Activated CD8-positive, alpha-beta T cell treated with anti-CD3 and anti-CD28 coated beads, Interleukin-2, amount 10 ng/mL, durations not matched to agents 7 days and 5 days (primary cell): ENCODE results near the gene NRXN3. TPM values are rescaled to one million over a fixed set of nuclear protein-coding genes. Genes with fewer than 3 reads are reported as not detected.

Source experiments
- ATAC-seq: fragments of 150-1000 bp; cut with Tn5 transposase; one replicate; pipeline ENCODE4 v1.10.0; 2021; ENCODE audit warnings: moderate library complexity
- CTCF ChIA-PET: fragments of 350-600 bp; sonication (Branson Sonifier 250); formaldehyde crosslinking; loops from one replicate; lab custom pipeline; 2021; ENCODE audit warnings: antibody characterized with exemption; lab: Charles Lee
- POLR2A ChIA-PET: fragments of 350-600 bp; sonication (Branson Sonifier 250); formaldehyde crosslinking; loops from one replicate; lab custom pipeline; 2021; ENCODE audit warnings: antibody characterized with exemption; lab: Charles Lee
- DNase-seq: peaks from one replicate; pipeline ENCODE4 v3.0.0-alpha.2; 2020
- H3K27ac Mint-ChIP-seq: one replicate; pipeline ENCODE4 v1.8.0; 2021; ENCODE audit warnings: mild to moderate bottlenecking, mixed read lengths
- H3K27me3 Mint-ChIP-seq: one replicate; pipeline ENCODE4 v1.8.0; 2021; ENCODE audit warnings: low read depth, mixed read lengths
- H3K36me3 Mint-ChIP-seq: one replicate; pipeline ENCODE4 v1.8.0; 2021; ENCODE audit warnings: low read depth, mixed read lengths
- H3K4me1 Mint-ChIP-seq: one replicate; pipeline ENCODE4 v1.8.0; 2021; ENCODE audit warnings: low read depth, mixed read lengths
- H3K4me3 Mint-ChIP-seq: one replicate; pipeline ENCODE4 v1.8.0; 2021; ENCODE audit warnings: mild to moderate bottlenecking, mixed read lengths
- H3K9me3 Mint-ChIP-seq: one replicate; pipeline ENCODE4 v1.8.0; 2022; ENCODE audit warnings: mixed read lengths; ENCODE audit not compliant: insufficient read depth
- total RNA-seq, 2 experiments: library from RNA; stranded (reverse); gene quantifications; one replicate each; pipeline ENCODE4 v1.2.3, GENCODE V29; 2021

The NRXN3 gene
- total RNA-seq, 2 experiments from 2014 or later: not detected

DNA sequence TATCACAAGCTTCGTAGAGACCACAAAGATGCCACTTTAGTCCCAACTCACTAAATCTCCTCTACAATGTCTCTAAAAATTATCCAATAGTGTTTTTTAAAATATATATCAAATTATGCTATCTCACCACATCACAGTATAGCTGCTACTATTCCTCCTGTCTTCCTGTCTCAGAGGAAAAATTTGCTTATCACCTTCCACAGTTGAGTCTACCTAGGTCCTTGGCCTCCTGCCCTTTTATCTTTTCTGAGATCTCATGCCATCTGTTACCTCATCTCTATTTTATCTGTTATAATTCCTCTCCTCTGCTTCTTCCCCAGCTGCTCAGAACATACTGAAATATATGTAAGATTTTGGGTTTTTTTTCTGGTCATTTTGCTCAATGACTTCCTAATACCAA is 1473.0 kb downstream of the NRXN3 start:
- no peak overlapping the region for H3K4me3 Mint-ChIP-seq
- POLR2A ChIA-PET: no interaction called here

DNA sequence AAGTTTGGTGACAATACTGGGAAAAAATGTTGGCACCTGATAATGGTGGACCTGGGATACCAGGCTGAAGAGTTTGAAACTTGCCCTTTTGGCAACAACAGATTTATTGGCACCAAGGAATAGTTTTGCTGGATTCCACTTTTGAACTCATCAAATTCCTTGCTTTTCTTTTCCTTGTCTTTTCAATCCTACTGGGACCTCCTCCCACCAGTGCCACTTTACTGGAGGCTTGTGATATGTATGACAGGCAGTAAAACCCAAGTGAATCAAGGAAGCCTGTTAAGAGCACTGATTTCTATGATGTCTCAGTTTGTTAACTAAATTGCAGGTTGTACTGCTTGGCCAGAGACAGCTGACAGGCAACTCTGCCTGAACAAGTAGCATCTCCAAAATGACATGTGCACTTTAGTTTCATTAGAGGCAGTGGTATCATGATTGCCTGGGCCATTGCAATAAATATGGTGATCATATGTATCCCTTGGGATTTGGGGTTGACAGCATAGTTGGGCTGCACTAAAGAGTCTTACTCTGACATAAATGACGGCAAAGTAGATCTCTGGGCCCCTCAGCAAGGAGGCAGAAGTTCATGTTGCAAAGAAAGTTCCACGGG is 1475.7 kb downstream of the NRXN3 start:
- H3K27ac Mint-ChIP-seq: no peak overlapping the region
- DNase-seq (no peak), ATAC-seq (no peak)
- H3K27me3 Mint-ChIP-seq: no peaks in the 10 kb centered on the region
- no peaks in the 10 kb centered on the region for H3K4me1 Mint-ChIP-seq
- no peak overlapping the region for H3K4me3 Mint-ChIP-seq
- CTCF ChIA-PET: no interaction called here
- H3K36me3 Mint-ChIP-seq: no peaks in the 10 kb centered on the region
- POLR2A ChIA-PET: no interaction called here
- H3K9me3 Mint-ChIP-seq: no peaks in the 10 kb centered on the region

More for the DNA sequence above, 1473.0 kb downstream of the NRXN3 start:
- Mint-ChIP-seq H3K4me1 (no peaks in the 10 kb centered on the region), H3K36me3 (no peaks in the 10 kb centered on the region), H3K27me3 (no peaks in the 10 kb centered on the region), H3K9me3 (no peaks in the 10 kb centered on the region), H3K27ac (no peak overlapping the region)
- ATAC-seq (no peak), DNase-seq (no peak)
- CTCF ChIA-PET: no interaction called here

DNA sequence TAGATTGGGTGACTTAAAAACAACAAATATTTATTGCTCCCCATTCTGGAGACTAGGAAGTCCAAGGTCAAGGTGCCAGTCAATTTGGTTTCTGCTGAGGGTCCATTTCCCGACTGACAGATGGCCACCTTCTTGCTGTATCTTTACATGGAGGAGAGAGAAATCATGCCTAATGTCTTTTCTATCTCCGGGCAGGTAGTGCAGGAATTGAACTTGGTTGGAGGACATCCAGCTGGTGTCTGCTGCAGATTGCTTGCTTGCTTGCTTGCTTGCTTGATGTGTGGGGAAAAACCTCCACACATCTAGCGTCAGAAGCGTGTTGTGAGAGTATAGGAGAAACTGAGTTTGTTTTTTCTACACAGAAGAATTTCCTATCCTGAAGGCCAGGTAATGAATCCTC is 1479.7 kb downstream of the NRXN3 start:
- Mint-ChIP-seq H3K27me3 (no peaks in the 10 kb centered on the region), H3K4me1 (no peaks in the 10 kb centered on the region), H3K36me3 (no peaks in the 10 kb centered on the region), H3K4me3 (no peak overlapping the region), H3K27ac (no peak overlapping the region), H3K9me3 (no peaks in the 10 kb centered on the region)
- ChIA-PET POLR2A (no interaction called here), CTCF (no interaction called here)
- ATAC-seq: no peak
- DNase-seq: no peak

DNA sequence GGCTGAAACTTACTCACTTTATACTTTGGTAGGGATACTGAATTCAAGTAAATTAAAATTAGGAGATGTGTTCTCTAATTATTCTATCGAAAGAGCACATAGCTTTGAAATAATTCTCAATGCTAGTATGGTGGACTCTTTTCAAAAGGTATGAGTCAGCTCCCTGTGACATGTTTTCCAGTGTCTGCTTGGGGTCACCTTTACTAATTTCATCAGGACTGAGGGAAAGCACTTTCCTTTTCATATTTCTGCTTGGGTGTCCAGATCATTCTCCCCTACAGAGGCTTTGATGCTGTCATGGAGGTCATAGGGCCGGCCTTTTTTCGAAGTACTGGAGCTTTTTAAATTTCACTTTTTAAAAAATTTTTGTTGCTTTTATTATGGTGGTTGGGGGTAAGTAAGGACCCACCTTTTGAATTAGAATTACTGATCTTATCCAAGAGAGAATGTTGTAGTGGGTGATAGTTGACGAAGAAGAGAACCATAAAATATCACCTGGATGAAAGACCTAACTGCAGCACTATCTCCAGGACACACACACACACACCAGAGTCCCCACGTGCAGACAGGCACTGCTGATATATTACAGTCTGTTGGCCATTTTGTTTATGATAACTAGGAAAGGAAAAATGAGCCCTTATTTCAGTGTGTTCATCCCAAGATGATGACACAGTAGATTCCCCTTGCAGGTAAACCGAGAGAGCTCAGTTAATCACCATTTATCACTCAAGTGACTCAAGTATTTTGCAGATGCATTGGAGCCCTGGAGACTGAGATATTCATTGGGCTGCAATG is 1482.5 kb downstream of the NRXN3 start:
- Mint-ChIP-seq H3K36me3 (no peaks in the 10 kb centered on the region), H3K27ac (no peak overlapping the region), H3K4me1 (no peaks in the 10 kb centered on the region), H3K27me3 (no peaks in the 10 kb centered on the region), H3K9me3 (no peaks in the 10 kb centered on the region), H3K4me3 (no peak overlapping the region)
- ChIA-PET POLR2A (no interaction called here), CTCF (no interaction called here)
- DNase-seq (no peak), ATAC-seq (no peak)

DNA sequence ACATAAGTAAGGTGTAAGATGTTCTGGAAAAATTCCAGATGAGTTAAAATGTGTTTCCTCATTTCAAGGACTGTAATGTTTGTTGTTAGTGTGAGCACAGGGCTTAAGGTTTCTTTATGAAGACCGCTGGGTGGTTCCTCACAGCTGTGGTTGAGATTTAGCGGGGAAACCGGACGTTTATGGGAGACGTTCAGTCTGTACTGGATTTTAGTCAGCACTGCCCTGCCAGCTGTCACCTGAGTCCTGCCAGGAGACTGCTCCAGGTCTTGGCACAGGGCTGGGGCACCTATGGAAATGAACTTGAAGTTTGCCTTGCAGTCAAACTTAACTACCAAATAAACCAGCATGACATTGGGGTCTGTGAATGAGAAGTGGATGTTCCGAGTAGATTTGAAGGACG is 1485.9 kb downstream of the NRXN3 start:
- ChIA-PET CTCF (no interaction called here), POLR2A (no interaction called here)
- Mint-ChIP-seq H3K27ac (no peak overlapping the region), H3K36me3 (no peaks in the 10 kb centered on the region), H3K27me3 (no peaks in the 10 kb centered on the region), H3K9me3 (no peaks in the 10 kb centered on the region), H3K4me3 (no peak overlapping the region), H3K4me1 (no peaks in the 10 kb centered on the region)
- DNase-seq (no peak), ATAC-seq (no peak)

DNA sequence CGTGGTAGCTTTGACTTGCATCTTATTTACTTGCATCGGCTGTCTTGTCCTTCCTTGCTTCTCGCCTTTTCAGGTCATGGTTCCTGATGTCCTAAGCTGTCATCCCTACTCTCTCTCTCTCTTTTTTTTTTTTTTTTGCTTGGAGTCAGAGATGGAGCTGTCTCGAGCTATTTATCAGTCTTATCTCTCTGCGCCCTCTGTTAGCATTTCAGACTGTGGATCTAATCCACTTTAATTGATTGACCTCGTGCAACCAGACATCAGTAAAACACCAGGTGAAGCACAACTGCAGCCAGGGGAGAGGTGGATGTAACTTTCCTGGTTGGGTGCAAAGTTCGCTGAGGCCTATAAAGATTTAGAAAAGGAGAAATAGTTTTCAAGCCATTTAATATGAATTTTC is 1486.3 kb downstream of the NRXN3 start:
- ATAC-seq (no peak), DNase-seq (no peak)
- Mint-ChIP-seq H3K36me3 (no peaks in the 10 kb centered on the region), H3K4me3 (no peak overlapping the region), H3K27me3 (no peaks in the 10 kb centered on the region), H3K27ac (no peak overlapping the region), H3K4me1 (no peaks in the 10 kb centered on the region), H3K9me3 (no peaks in the 10 kb centered on the region)
- ChIA-PET POLR2A (no interaction called here), CTCF (no interaction called here)

DNA sequence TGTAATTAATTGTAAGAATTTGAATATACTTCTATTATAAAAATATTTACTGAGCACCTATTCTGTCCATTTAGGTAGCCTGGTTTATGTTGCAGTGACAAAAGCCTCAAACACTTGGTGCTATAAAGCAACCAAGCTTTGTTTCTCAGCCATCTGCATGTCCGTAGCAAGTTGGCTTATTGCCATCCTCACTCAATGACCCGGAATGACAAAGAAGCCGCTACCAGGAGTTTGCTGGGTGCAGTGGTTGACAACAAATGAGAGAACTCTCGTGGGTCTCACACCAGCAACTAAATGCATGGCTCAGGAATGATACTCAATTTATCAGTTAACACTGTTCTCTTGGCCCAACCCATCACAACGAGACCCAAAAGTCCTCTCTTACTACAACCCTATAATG is 1488.0 kb downstream of the NRXN3 start:
- Mint-ChIP-seq H3K9me3 (peaks cover 4% of the 10 kb centered on the region), H3K36me3 (no peaks in the 10 kb centered on the region), H3K27ac (no peak overlapping the region), H3K4me1 (no peaks in the 10 kb centered on the region), H3K4me3 (no peak overlapping the region), H3K27me3 (no peaks in the 10 kb centered on the region)
- ATAC-seq: no peak
- DNase-seq: no peak
- POLR2A ChIA-PET: no interaction called here
- CTCF ChIA-PET: no interaction called here

DNA sequence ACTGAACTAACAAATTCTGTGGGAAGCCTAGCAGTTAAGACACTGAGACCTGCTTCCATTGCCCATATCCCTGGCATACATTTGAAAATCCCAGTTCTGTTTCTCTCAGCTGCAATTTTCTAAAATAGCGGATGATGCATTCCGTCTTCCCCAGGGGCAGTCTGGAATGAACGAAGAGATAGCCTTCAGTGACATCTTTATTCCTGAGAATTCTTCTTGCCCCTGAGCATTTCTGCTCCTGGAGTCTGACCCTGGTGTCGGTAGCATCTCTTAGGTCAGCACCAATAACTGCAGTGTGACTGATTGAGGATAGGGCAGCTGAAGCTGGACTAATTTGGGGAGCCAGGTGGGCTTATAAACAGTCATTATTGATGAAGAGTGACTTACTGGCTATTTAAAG is 1488.6 kb downstream of the NRXN3 start:
- POLR2A ChIA-PET: no interaction called here
- H3K27me3 Mint-ChIP-seq: no peaks in the 10 kb centered on the region
- H3K4me3 Mint-ChIP-seq: no peak overlapping the region
- peaks cover 4% of the 10 kb centered on the region for H3K9me3 Mint-ChIP-seq
- no peaks in the 10 kb centered on the region for H3K4me1 Mint-ChIP-seq
- DNase-seq (no peak), ATAC-seq (no peak)
- CTCF ChIA-PET: no interaction called here
- no peak overlapping the region for H3K27ac Mint-ChIP-seq
- no peaks in the 10 kb centered on the region for H3K36me3 Mint-ChIP-seq

DNA sequence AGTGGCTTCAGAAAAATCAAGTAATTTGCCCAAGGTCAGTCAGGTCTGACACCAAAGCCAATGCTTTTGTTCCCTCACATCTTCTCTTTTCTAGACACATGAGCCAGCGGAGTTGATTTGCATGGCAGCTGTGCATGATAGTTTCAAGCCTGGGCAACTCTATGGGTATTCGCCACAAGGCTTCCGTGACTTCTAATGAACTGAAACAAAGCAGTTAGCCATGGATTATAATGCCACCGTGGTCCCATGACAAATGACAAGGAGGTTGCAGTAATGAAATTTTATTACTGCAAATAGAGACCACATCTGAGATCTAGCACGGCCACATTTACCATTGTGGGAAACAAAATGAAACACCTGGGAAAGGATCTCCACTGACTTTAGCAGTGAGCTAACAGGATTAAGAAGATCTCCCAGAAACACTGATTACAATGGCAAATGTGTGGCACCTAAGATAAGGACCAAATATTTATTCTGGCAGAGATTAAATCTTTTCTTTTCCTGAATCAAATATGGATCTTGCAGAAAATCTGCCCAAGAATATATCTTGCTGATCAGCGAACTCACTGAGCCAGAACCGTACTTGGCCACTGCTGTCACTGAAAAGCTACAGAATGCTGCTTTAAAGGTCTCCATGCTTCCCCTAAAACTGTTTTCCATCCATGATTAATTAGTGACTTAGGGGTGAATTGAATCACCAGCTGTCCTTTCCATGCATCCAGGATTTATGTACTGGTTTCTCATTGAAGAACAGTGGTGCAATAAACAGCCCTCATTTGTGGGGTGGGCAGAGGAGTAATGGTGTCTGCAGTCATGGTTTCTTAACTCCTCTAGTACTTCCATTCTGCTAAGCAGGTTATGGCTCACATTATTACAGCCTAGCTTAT is 1490.1 kb downstream of the NRXN3 start:
- ChIA-PET POLR2A (no interaction called here), CTCF (no interaction called here)
- ATAC-seq (no peak), DNase-seq (no peak)
- Mint-ChIP-seq H3K27ac (no peak overlapping the region), H3K9me3 (peaks cover 4% of the 10 kb centered on the region), H3K27me3 (no peaks in the 10 kb centered on the region), H3K36me3 (no peaks in the 10 kb centered on the region), H3K4me3 (no peak overlapping the region), H3K4me1 (no peaks in the 10 kb centered on the region)

DNA sequence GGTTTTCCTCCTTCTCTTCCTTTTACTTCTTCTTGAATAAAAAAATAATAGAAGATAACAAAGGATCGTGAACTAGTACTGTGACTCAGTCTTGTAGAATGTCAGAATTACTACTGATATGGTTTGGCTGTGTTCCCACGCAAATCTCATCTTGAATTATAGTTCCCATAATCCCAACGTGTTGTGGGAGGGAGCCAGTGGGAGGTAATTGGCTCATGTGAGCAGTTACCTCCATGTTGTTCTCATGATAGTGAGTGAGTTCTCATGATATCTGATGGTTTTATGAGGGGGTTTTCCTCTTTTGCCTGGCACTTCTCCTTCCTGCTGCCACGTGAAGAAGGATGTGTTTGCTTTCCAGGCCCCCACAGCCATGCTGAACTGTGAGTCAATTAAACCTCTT is 1491.6 kb downstream of the NRXN3 start:
- H3K36me3 Mint-ChIP-seq: no peaks in the 10 kb centered on the region
- POLR2A ChIA-PET: no interaction called here
- no peak for ATAC-seq
- H3K27me3 Mint-ChIP-seq: no peaks in the 10 kb centered on the region
- H3K4me1 Mint-ChIP-seq: no peaks in the 10 kb centered on the region
- DNase-seq: no peak
- CTCF ChIA-PET: no interaction called here
- peaks cover 4% of the 10 kb centered on the region for H3K9me3 Mint-ChIP-seq
- no peak overlapping the region for H3K27ac Mint-ChIP-seq
- H3K4me3 Mint-ChIP-seq: no peak overlapping the region

DNA sequence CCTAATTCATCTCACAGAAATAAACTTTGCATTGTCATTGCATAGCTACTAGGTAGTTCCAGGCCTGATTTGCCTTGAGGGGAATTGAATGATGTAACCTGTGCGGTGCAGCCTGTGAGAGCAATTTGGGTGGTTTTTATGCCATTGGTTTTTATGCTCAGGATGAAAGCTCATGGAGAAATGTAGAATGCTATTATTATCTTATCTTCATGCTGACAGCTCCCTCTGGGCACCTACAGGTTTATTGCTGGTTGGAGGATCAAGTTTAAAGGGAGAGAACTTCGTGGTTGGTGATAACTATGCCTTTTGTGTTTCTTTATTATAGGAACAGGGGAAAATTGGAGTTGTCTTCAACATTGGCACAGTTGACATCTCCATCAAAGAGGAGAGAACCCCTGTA is 1493.3 kb downstream of the NRXN3 start:
- ChIA-PET POLR2A (no interaction called here), CTCF (no interaction called here)
- H3K4me3 Mint-ChIP-seq: no peak overlapping the region
- H3K27me3 Mint-ChIP-seq: no peaks in the 10 kb centered on the region
- no peaks in the 10 kb centered on the region for H3K4me1 Mint-ChIP-seq
- no peak overlapping the region for H3K27ac Mint-ChIP-seq
- DNase-seq: no peak
- no peak for ATAC-seq
- peaks cover 4% of the 10 kb centered on the region for H3K9me3 Mint-ChIP-seq
- no peaks in the 10 kb centered on the region for H3K36me3 Mint-ChIP-seq

DNA sequence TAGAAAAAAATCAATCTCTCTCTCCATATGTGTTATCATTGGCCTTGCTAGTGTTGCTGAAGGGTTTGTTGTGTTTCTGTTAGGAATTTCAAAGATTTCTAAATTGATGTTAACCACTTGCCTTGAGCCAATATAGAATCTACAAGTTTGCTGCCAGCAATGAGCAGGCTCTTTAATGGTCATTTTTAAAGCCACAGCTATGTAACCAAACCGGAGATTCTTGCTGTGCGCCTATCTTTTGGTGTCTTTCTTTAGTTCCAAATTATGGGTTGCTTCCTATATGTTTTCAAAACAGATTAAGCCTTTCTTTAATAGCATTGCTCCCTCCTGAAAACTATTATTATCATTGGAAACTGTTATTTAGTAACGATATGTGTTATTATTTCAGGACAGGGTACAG is 1495.4 kb downstream of the NRXN3 start:
- Mint-ChIP-seq H3K4me3 (no peak overlapping the region), H3K9me3 (peaks cover 4% of the 10 kb centered on the region), H3K27me3 (no peaks in the 10 kb centered on the region), H3K36me3 (no peaks in the 10 kb centered on the region), H3K4me1 (no peaks in the 10 kb centered on the region), H3K27ac (no peak overlapping the region)
- CTCF ChIA-PET: no interaction called here
- DNase-seq (no peak), ATAC-seq (no peak)
- POLR2A ChIA-PET: no interaction called here
